Left lung (tissue), 10 donors: Measurements from ENCODE around the gene C21orf91. TPM values are rescaled to one million over a fixed set of nuclear protein-coding genes. Genes with fewer than 3 reads are reported as not detected.

Experiments
- ATAC-seq: fragments of 200-7000 bp; cut with Tn5 transposase; one replicate; pipeline ENCODE4 v1.9.1; 2020; ENCODE audit warnings: moderate library complexity
- DNase-seq, 4 donors: peaks; one replicate each; pipeline ENCODE4 v3.0.0-alpha.2; 2013 to 2020
- H3K27ac ChIP-seq, 2 donors: fragments of 200-600 bp; sonication (generic) in 1 of 2; one replicate each; pipeline versions ENCODE4 v1.5.0 to v1.8.0; 2020 to 2021
- H3K27me3 ChIP-seq, 2 donors: fragments of 200-600 bp; sonication (generic) in 1 of 2; one replicate each; pipeline versions ENCODE4 v1.5.0 to v1.8.0; 2020 to 2021
- H3K36me3 ChIP-seq, 2 donors: fragments of 200-600 bp; sonication (generic) in 1 of 2; one replicate each; pipeline versions ENCODE4 v1.5.0 to v1.8.0; 2020 to 2021
- H3K4me1 ChIP-seq, 2 donors: fragments of 200-600 bp; one replicate each; pipeline ENCODE4 v1.8.0; 2021
- H3K4me3 ChIP-seq, 2 donors: fragments of 200-600 bp; sonication (generic) in 1 of 2; one replicate each; pipeline versions ENCODE4 v1.5.0 to v1.8.0; 2020 to 2021; ENCODE audit warnings: mild to moderate bottlenecking in 1 of 2
- H3K9me3 ChIP-seq, 2 donors: fragments of 200-600 bp; sonication (generic) in 1 of 2; one replicate each; pipeline versions ENCODE4 v1.5.0 to v1.8.0; 2020 to 2021
- CTCF ChIP-seq, 2 donors: fragments of 200-600 bp; sonication (generic) in 1 of 2; IDR thresholded peaks; one replicate each; pipeline versions ENCODE4 v1.5.0 to v1.8.0; 2021; ENCODE audit warnings: antibody characterized with exemption in 2 of 2
- intact Hi-C, 2 donors: fragments of 100-400 bp; cut with DNase I; formaldehyde crosslinking; loops; one replicate each; pipeline versions ENCODE4 v1.11.2 to v1.14.2; 2022
- polyA plus RNA-seq, 6 donors: library from polyadenylated mRNA; unstranded; fragments of 120-200 nt; gene quantifications; one replicate each; pipeline ENCODE4 v1.2.1, GENCODE V29; 2013; ENCODE audit not compliant: insufficient read length in 6 of 6
- total RNA-seq, 2 donors: library from RNA; stranded (reverse); fragmentation: NEBNext Ultra II Directional; extraction: Animal tissue kit (Norgen Biotek cat#: 25700); gene quantifications; one replicate each; pipeline ENCODE4 v1.2.1, GENCODE V29; 2021
- donor health status: DM: no; HTN: yes; CAD: no.
- donor health status: DM: no; HTN: no; CAD: no.

Gene C21orf91
- total and polyA plus RNA-seq, 8 donors: 10.8 to 24.1 (median 20.5) TPM

- no peak overlapping the region for H3K27ac ChIP-seq
- no peak for ATAC-seq
- H3K4me3 ChIP-seq: no peak overlapping the region
- no peaks in the 10 kb centered on the region for H3K27me3 ChIP-seq
- H3K4me1 ChIP-seq: no peaks in the 10 kb centered on the region
- H3K36me3 ChIP-seq: no peaks in the 10 kb centered on the region
- DNase-seq: no peak
- intact Hi-C loops: loop anchor here in 1 of 2 donors (10.0 kb wide), 1 partner anchor 215 kb away; the partner anchor contains the start of gene BTG3
- no peaks in the 10 kb centered on the region for H3K9me3 ChIP-seq
- no peak for TF ChIP-seq CTCF (IDR thresholded peaks at IDR 0.05)
These were observed 10.3 kb upstream of the C21orf91 start for GRCh38 chr21:17829472-17829871.

GRCh38 chr21:17828223-17828622, 9.1 kb upstream of the C21orf91 start:
- no peak for TF ChIP-seq CTCF (IDR thresholded peaks at IDR 0.05)
- Histone ChIP-seq H3K27ac (no peak overlapping the region), H3K36me3 (no peaks in the 10 kb centered on the region), H3K9me3 (no peaks in the 10 kb centered on the region), H3K4me3 (no peak overlapping the region), H3K27me3 (no peaks in the 10 kb centered on the region), H3K4me1 (no peaks in the 10 kb centered on the region)
- DNase-seq (no peak), ATAC-seq (no peak)
- intact Hi-C loops: loop anchor here in 1 of 2 donors (10.0 kb wide), 1 partner anchor 213 kb away; the partner anchor contains the start of gene BTG3

- no peaks in the 10 kb centered on the region for H3K27me3 ChIP-seq
- no peaks in the 10 kb centered on the region for H3K36me3 ChIP-seq
- DNase-seq (no peak), ATAC-seq (no peak)
- intact Hi-C loops: loop anchor here in 1 of 2 donors (10.0 kb wide), 1 partner anchor 209 kb away; the partner anchor contains the start of gene BTG3
- no peak overlapping the region for H3K27ac ChIP-seq
- no peak for TF ChIP-seq CTCF (IDR thresholded peaks at IDR 0.05)
- peaks cover 0 to 4% of the 10 kb centered on the region in 2 donors for H3K4me1 ChIP-seq
- H3K4me3 ChIP-seq: no peak overlapping the region
- no peaks in the 10 kb centered on the region for H3K9me3 ChIP-seq
These were observed 4.7 kb upstream of the C21orf91 start for GRCh38 chr21:17823846-17824245.

- Histone ChIP-seq H3K4me3 (no peak overlapping the region), H3K4me1 (peaks cover 5 to 26% of the 10 kb centered on the region in 2 donors), H3K36me3 (no peaks in the 10 kb centered on the region), H3K9me3 (no peaks in the 10 kb centered on the region), H3K27me3 (no peaks in the 10 kb centered on the region), H3K27ac (no peak overlapping the region)
- DNase-seq: no peak
- intact Hi-C loops: loop anchor here in 1 of 2 donors (10.0 kb wide), 1 partner anchor 206 kb away; the partner anchor contains the start of gene BTG3
- no peak for ATAC-seq
- TF ChIP-seq CTCF (IDR thresholded peaks at IDR 0.05): no peak
These were observed 2.0 kb upstream of the C21orf91 start for GRCh38 chr21:17821121-17821520.

GRCh38 chr21:17819877-17820229, 697 bp upstream of the C21orf91 start:
- Histone ChIP-seq H3K4me3 (peak overlapping the region; percentile 89 to 92), H3K27me3 (no peaks in the 10 kb centered on the region), H3K9me3 (no peaks in the 10 kb centered on the region), H3K4me1 (peaks cover 5 to 26% of the 10 kb centered on the region in 2 donors), H3K27ac (peak overlapping the region; percentile 91 to 94), H3K36me3 (no peaks in the 10 kb centered on the region)
- DNase-seq (no peak), ATAC-seq (peak; percentile 59)
- intact Hi-C loops: loop anchor here in 1 of 2 donors (10.0 kb wide), 1 partner anchor 205 kb away; the partner anchor contains the start of gene BTG3
- TF ChIP-seq CTCF (IDR thresholded peaks at IDR 0.05): no peak
